HG03565 (cell line): ENCODE data around the gene FDX2.

Experiments
- ATAC-seq: cut with Tn5 transposase; IDR thresholded peaks from one replicate; pipeline ENCODE4 v1.9.1; 2021; ENCODE audit warnings: mild to moderate bottlenecking, moderate library complexity; ENCODE audit not compliant: unreplicated experiment

Gene FDX2

GRCh38 chr19:10332965-10333757 lies 17.3 kb upstream of the FDX2 start, which contains the start of gene RAVER1:
TSS of gene RAVER1 (minus strand) at chr19:10333529. CDS start at chr19:10333507, 22 bp downstream.
- ATAC-seq, result peak; percentile 76

DNA sequence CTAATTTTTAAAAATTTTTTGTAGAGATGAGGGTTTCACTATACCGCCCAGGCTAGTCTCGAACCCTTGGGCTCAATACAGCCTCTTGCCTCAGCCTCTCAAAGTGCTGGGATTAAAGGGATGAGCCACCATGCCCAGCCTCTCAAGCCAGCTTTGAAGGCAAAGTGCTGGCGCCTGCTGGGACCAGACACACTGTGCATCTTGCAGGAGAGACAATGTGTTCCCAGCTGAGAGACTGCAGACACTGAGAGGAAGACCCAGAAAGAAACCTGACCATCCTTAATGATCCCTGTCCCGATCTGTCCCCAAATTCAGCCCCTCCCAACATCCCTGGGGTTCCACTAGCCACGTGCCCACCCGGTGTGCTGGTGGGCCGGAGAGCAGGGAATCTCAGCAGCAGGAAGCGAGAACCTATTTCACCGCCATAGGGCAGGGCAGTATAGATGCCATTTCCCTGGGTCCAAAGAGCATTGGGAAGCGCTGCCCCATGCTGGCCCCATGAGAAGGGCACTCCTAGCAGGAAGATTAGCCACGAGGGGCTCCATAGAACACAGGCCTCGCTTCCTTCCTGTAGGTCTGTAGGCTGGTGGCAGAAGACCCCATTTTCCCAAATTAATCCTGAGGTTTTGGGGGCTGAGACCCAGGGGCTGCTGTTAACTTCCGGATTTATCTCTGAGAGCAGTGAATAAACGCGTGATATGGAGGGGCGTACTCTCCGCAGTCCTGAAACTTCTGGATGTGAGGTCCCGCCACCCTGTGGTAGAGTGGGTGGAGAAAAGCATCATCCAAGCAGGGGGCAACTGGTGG lies 16.5 kb upstream of the FDX2 start:
- no peak for ATAC-seq

DNA sequence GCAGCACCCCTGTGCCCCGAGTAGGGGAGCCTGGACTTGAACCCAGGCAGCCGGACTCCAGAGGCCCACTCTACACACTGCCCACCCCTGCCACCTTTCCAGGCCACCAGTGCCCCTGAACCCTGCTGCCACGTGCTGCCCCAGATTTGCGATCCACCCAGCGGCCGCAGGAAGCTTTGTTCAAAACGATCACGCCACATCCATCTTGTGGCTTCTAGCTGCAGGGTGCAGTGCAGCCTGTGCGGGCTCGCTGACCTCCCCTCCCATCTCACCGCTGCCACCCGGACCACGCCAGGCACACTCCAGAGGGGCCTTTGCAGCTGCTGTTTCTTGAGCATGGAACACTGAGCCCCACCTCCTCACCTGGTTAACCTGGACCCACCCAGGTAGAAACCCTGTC lies 13.7 kb upstream of the FDX2 start:
- no peak for ATAC-seq

GRCh38 chr19:10328558-10329429 lies 13.0 kb upstream of the FDX2 start:
- ATAC-seq, result no peak

- ATAC-seq, result no peak
These were observed 12.0 kb upstream of the FDX2 start for GRCh38 chr19:10327793-10328192.

GRCh38 chr19:10325732-10326131 lies 9.9 kb upstream of the FDX2 start:
- ATAC-seq, result no peak

- ATAC-seq, result no peak
These were observed 6.3 kb upstream of the FDX2 start for GRCh38 chr19:10321874-10322835.

DNA sequence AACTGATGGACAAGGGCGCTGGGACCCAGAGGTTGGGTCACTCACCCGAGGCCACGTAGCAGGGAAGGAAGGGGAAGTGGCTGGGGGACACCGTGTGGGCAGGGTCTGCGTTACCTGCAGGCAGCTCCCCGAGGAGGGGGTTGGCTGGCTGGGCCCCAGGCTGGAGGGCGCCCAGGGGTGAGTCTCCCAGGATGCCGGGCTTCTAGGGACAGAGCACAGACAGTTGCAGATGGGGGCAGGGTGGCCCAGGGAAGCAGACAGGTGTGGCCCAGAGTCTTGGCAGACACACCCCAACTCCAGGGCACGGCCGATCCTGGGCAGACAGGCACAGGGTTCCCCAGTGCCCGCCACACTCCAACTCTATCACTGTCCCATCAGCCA lies 5.6 kb upstream of the FDX2 start:
- no peak for ATAC-seq

- ATAC-seq, result no peak
These were observed 5.0 kb upstream of the FDX2 start for GRCh38 chr19:10320602-10321416.

GRCh38 chr19:10318807-10319682 lies 3.2 kb upstream of the FDX2 start:
- ATAC-seq, result no peak

DNA sequence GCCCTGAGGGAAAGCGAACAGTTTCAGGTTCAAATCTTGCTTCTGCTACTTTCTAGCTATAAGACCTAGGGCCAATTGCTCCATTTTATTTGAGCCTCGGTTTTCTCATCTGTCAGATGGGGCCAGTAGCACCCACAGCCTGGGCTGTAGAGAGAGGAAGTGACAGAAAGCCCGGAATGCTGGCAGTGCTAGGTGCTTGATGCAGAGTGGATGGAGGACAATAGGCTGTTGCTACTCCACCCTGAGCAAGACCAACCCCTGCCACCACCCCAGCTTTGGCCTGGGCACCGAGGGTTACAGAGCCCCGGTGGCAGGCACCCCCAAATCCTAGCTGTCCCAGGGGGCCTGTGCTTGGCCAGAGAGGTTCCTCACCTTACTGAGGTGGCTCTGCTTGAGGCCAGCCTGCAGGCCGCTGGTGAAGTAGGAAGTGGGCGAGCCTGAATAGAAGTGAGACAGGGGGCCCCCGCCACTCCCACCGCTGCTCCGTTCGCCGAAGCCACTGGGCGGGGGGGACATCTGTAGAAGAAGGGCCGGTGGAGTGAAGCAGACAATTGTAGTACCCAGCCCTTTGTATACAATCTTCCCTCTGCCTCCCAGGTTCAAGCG lies 2.1 kb upstream of the FDX2 start:
- no peak for ATAC-seq

DNA sequence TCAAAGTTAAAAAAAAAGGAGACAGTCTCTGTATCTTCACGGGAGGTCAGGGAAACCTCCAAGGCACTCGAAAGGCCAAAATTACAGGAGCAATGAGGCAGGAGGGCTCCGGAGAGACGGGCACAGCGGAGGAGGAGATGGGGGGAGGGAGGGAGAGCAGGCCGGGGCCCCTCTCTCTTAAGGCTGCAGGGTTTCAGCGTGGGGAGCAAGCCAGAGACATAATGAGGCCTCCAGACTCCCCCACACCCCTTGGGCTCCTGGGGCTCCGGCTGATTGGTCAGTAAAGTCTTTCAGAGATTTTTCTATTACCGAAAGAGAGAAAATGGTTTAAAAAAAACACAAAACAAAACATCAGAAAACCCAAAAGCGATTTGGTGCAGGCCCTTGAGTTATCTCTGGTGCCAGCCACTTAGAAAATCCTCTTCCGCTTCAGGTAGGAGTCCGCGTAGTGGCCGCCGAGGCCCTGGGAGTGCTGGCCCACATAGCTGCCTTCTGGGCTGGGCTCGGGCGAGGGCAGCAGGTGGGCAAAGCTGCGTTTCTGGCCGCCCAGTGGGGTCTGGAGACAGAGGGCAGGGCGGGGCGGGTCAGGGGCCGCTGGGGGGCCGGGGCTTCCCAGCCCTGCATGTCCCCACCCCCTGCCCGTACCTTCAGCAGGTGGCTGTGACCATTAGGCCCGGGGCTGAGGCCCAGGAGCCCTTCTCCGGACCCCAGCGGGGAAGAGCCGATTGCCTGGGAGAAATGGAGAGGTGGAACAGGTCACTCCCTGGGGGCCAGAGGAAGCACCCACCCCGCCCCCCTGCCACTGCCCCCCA lies 1.4 kb upstream of the FDX2 start:
- ATAC-seq, result no peak

- ATAC-seq, result no peak
These were observed 622 bp upstream of the FDX2 start for GRCh38 chr19:10316229-10317044.

DNA sequence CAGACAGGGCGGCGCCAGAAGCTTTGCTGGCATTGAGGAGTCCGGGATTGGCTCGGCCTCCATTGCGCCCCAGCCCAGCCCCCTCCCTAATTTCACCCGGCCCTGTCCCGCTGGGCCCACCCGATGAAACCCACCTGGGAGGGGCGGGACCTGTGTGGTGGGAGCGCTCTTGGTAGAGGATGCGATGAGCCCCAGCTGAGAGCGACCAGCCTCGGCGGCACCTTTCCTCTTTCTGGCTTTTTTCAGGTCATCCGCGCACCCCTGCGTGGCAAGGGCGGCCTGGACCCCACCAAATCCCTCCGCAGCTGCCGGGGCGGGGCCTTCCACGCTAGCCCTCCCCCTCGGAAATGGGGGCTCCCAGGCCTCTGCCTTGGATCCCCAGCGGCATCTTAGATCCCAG lies 6.4 kb downstream of the FDX2 start, which contains the start of gene ZGLP1:
Gene ZGLP1 (minus strand): TSS at position 393 of the 400 bp plus-strand sequence.
- no peak for ATAC-seq

GRCh38 chr19:10306327-10306726 lies 9.5 kb downstream of the FDX2 start:
- no peak for ATAC-seq
